BE2C (cell line): ENCODE results near the gene CROCC2.

ENCODE experiments used
- DNase-seq: peaks from one replicate; pipeline ENCODE4 v3.0.0-alpha.2; 2020
- H3K27me3 ChIP-seq: fragments of 250-450 bp; sonication (Bioruptor Pico); 2 replicates; pipeline ENCODE4 v1.5.1; 2020; ENCODE audit warnings: mild to moderate bottlenecking
- H3K36me3 ChIP-seq: fragments of 250-450 bp; sonication (Bioruptor Pico); 2 replicates; pipeline ENCODE4 v1.5.1; 2020; ENCODE audit warnings: mild to moderate bottlenecking
- H3K4me1 ChIP-seq: fragments of 250-450 bp; sonication (Bioruptor Pico); 2 replicates; pipeline ENCODE4 v1.5.1; 2020
- H3K4me3 ChIP-seq: 2 replicates; pipeline ENCODE4 v1.5.1; 2011; ENCODE audit warnings: low read depth, low read length
- H3K9me3 ChIP-seq: fragments of 250-450 bp; sonication (Bioruptor Pico); 2 replicates; pipeline ENCODE4 v1.5.1; 2020
- CTCF ChIP-seq: IDR thresholded peaks from 2 replicates; pipeline ENCODE4 v1.5.1; 2012; ENCODE audit warnings: mild to moderate bottlenecking, low read depth, low read length

CROCC2 gene

GRCh38 chr2:241029599-241030332, 123.6 kb downstream of the CROCC2 start:
- no peak for TF ChIP-seq CTCF

GRCh38 chr2:241030333-241030680, 124.2 kb downstream of the CROCC2 start:
- no peak overlapping the region for H3K4me3 ChIP-seq
- DNase-seq: no peak
- TF ChIP-seq CTCF: no peak
- no peaks in the 10 kb centered on the region for H3K27me3 ChIP-seq
- no peaks in the 10 kb centered on the region for H3K9me3 ChIP-seq
- no peaks in the 10 kb centered on the region for H3K4me1 ChIP-seq
- H3K36me3 ChIP-seq: no peaks in the 10 kb centered on the region

More at GRCh38 chr2:241029599-241030332, 123.6 kb downstream of the CROCC2 start:
- Histone ChIP-seq H3K4me1 (no peaks in the 10 kb centered on the region), H3K27me3 (no peaks in the 10 kb centered on the region), H3K36me3 (no peaks in the 10 kb centered on the region), H3K9me3 (no peaks in the 10 kb centered on the region), H3K4me3 (no peak overlapping the region)
- no peak for DNase-seq

GRCh38 chr2:241030883-241031282, 124.7 kb downstream of the CROCC2 start:
- Histone ChIP-seq H3K9me3 (no peaks in the 10 kb centered on the region), H3K4me1 (no peaks in the 10 kb centered on the region), H3K27me3 (no peaks in the 10 kb centered on the region), H3K36me3 (no peaks in the 10 kb centered on the region), H3K4me3 (no peak overlapping the region)
- no peak for DNase-seq
- no peak for TF ChIP-seq CTCF

GRCh38 chr2:241031436-241032165, 125.5 kb downstream of the CROCC2 start:
- no peak for TF ChIP-seq CTCF
- DNase-seq: no peak

GRCh38 chr2:241033336-241033987, 127.3 kb downstream of the CROCC2 start:
- H3K27me3 ChIP-seq: no peaks in the 10 kb centered on the region
- H3K4me3 ChIP-seq: no peak overlapping the region
- no peak for TF ChIP-seq CTCF
- H3K9me3 ChIP-seq: no peaks in the 10 kb centered on the region
- DNase-seq: no peak
- H3K36me3 ChIP-seq: no peaks in the 10 kb centered on the region
- H3K4me1 ChIP-seq: no peaks in the 10 kb centered on the region

More at GRCh38 chr2:241031436-241032165, 125.5 kb downstream of the CROCC2 start:
- no peaks in the 10 kb centered on the region for H3K27me3 ChIP-seq
- H3K4me3 ChIP-seq: no peak overlapping the region
- no peaks in the 10 kb centered on the region for H3K4me1 ChIP-seq
- H3K9me3 ChIP-seq: no peaks in the 10 kb centered on the region
- H3K36me3 ChIP-seq: no peaks in the 10 kb centered on the region
